Hepatocyte (in vitro differentiated cells): ENCODE measurements around the gene ZNF385A. TPM values are rescaled to one million over a fixed set of nuclear protein-coding genes. Genes with fewer than 3 reads are reported as not detected.
A peak's percentile ranks its signal among the peaks of the same experiment; 100 is the strongest.

Experiments used
- DNase-seq: peaks from one replicate; pipeline ENCODE4 v3.0.0-alpha.2; 2016; ENCODE audit warnings: low spot score
- H2AFZ ChIP-seq: fragments of 200-600 bp; sonication (generic); 2 replicates; pipeline ENCODE4 v1.6.0; 2016; ENCODE audit warnings: antibody characterized with exemption, mild to moderate bottlenecking
- H3K27ac ChIP-seq: fragments of 200-600 bp; sonication (generic); 2 replicates; pipeline ENCODE4 v1.5.1; 2016; ENCODE audit warnings: mild to moderate bottlenecking
- H3K27me3 ChIP-seq: fragments of 200-600 bp; sonication (generic); 2 replicates; pipeline ENCODE4 v1.6.1; 2016
- H3K36me3 ChIP-seq: fragments of 200-600 bp; sonication (generic); replicated peaks from 2 replicates; pipeline ENCODE4 v1.5.1; 2016; ENCODE audit warnings: low read depth; ENCODE audit not compliant: insufficient read depth
- H3K4me1 ChIP-seq: fragments of 200-600 bp; sonication (generic); 2 replicates; pipeline ENCODE4 v1.5.1; 2016; ENCODE audit warnings: mild to moderate bottlenecking, moderate library complexity; ENCODE audit not compliant: insufficient read depth
- H3K4me2 ChIP-seq: fragments of 200-600 bp; sonication (generic); 2 replicates; pipeline ENCODE4 v1.6.0; 2016
- H3K4me3 ChIP-seq: fragments of 200-600 bp; sonication (generic); 2 replicates; pipeline ENCODE4 v1.5.1; 2016; ENCODE audit warnings: mild to moderate bottlenecking
- H3K79me2 ChIP-seq: fragments of 200-600 bp; sonication (generic); 2 replicates; pipeline ENCODE4 v1.6.0; 2017; ENCODE audit warnings: mild to moderate bottlenecking
- H3K9me2 ChIP-seq: fragments of 200-600 bp; sonication (generic); replicated peaks from 2 replicates; pipeline ENCODE4 v1.6.0; 2017; ENCODE audit warnings: mild to moderate bottlenecking; ENCODE audit not compliant: insufficient read depth
- H3K9me3 ChIP-seq: fragments of 200-600 bp; sonication (generic); 2 replicates; pipeline ENCODE4 v1.5.1; 2016; ENCODE audit warnings: low read depth, mild to moderate bottlenecking
- H4K20me1 ChIP-seq: fragments of 200-600 bp; sonication (generic); 2 replicates; pipeline ENCODE4 v1.6.0; 2016; ENCODE audit warnings: mild to moderate bottlenecking; ENCODE audit not compliant: insufficient read depth, poor library complexity, severe bottlenecking
- CTCF ChIP-seq: fragments of 200-600 bp; sonication (generic); IDR thresholded peaks from 2 replicates; pipeline ENCODE4 v1.5.1; 2016; ENCODE audit warnings: antibody characterized with exemption, mild to moderate bottlenecking; ENCODE audit not compliant: poor library complexity
- EZH2 ChIP-seq: fragments of 200-600 bp; sonication (generic); IDR thresholded peaks from 2 replicates; pipeline ENCODE4 v1.6.1; 2016; ENCODE audit warnings: antibody characterized with exemption, mild to moderate bottlenecking, borderline replicate concordance
- EZH2phosphoT487 ChIP-seq: fragments of 200-600 bp; sonication (generic); IDR thresholded peaks from one replicate; pipeline ENCODE4 v1.6.1; 2018; ENCODE audit warnings: antibody characterized with exemption, mild to moderate bottlenecking, low read depth, moderate library complexity; ENCODE audit not compliant: unreplicated experiment, severe bottlenecking
- WGBS: methylation state at CpG from one replicate; pipeline ENCODE4 v1.1.6; 2016; ENCODE audit warnings: low lambda C conversion rate; ENCODE audit errors: missing lambda C conversion rate; 5-methylcytosine and 5-hydroxymethylcytosine counted together
- polyA plus RNA-seq: library from polyadenylated mRNA; unstranded; fragments of >200 nt; fragmentation: Nextera tagmentation; extraction: Ambion mirVana; gene quantifications from 2 replicates; pipeline ENCODE4 v1.2.1, GENCODE V29; 2016
- total RNA-seq: library from RNA; depleted of rRNA; stranded (reverse); fragments of >200 nt; gene quantifications from 2 replicates; pipeline ENCODE4 v1.2.3, GENCODE V29; 2014

ZNF385A gene
- total and polyA plus RNA-seq, 2 experiments from 2014 or later, result 4.2 to 5.6 TPM

GRCh38 chr12:54374562-54375258 is 9.8 kb downstream of the ZNF385A start:
- WGBS, result 70% methylated on average over 2 of the region's 2 CpGs
- Histone ChIP-seq H3K9me2 (no peaks in the 10 kb centered on the region), H3K27me3 (no peaks in the 10 kb centered on the region), H3K9me3 (no peaks in the 10 kb centered on the region), H4K20me1 (no peaks in the 10 kb centered on the region), H3K79me2 (no peaks in the 10 kb centered on the region), H3K27ac (no peak overlapping the region), H2AFZ (no peak overlapping the region), H3K4me1 (peaks cover 21% of the 10 kb centered on the region), H3K4me3 (no peak overlapping the region), H3K36me3 (no peaks in the 10 kb centered on the region), H3K4me2 (no peak overlapping the region)
- no peak for TF ChIP-seq EZH2
- no peak for TF ChIP-seq CTCF
- TF ChIP-seq EZH2phosphoT487, result no peak
- DNase-seq, result no peak

GRCh38 chr12:54373649-54374561 is 10.6 kb downstream of the ZNF385A start:
- Histone ChIP-seq H3K4me1 (peaks cover 22% of the 10 kb centered on the region), H3K79me2 (no peaks in the 10 kb centered on the region), H2AFZ (no peak overlapping the region), H3K27me3 (no peaks in the 10 kb centered on the region), H3K4me3 (no peak overlapping the region), H3K9me2 (no peaks in the 10 kb centered on the region), H3K36me3 (no peaks in the 10 kb centered on the region), H4K20me1 (no peaks in the 10 kb centered on the region), H3K27ac (no peak overlapping the region), H3K4me2 (no peak overlapping the region), H3K9me3 (no peaks in the 10 kb centered on the region)
- TF ChIP-seq CTCF, result no peak
- TF ChIP-seq EZH2, result no peak
- no peak for TF ChIP-seq EZH2phosphoT487
- DNase-seq, result no peak
- WGBS, result 96% methylated on average over 10 of the region's 10 CpGs

- no peaks in the 10 kb centered on the region for H3K9me2 ChIP-seq
- H3K9me3 ChIP-seq, result no peaks in the 10 kb centered on the region
- H3K79me2 ChIP-seq, result no peaks in the 10 kb centered on the region
- WGBS, result 77% methylated on average over 8 of the region's 8 CpGs
- no peak overlapping the region for H2AFZ ChIP-seq
- H3K27me3 ChIP-seq, result no peaks in the 10 kb centered on the region
- H3K36me3 ChIP-seq, result no peaks in the 10 kb centered on the region
- H3K4me2 ChIP-seq, result peak overlapping the region; percentile 12
- H3K4me3 ChIP-seq, result no peak overlapping the region
- no peak for TF ChIP-seq CTCF
- TF ChIP-seq EZH2, result no peak
- TF ChIP-seq EZH2phosphoT487, result no peak
- H3K27ac ChIP-seq, result peak overlapping the region; percentile 50
- no peaks in the 10 kb centered on the region for H4K20me1 ChIP-seq
- DNase-seq, result no peak
- peaks cover 24% of the 10 kb centered on the region for H3K4me1 ChIP-seq
Measured at GRCh38 chr12:54372113-54372806, 12.3 kb downstream of the ZNF385A start.
